GM12892 (cell line): Measurements from ENCODE around the gene APBB2.

ENCODE experiments used
- POLR2A ChIP-seq: IDR thresholded peaks from 2 replicates; pipeline ENCODE4 v1.6.1; 2011; ENCODE audit warnings: low read depth, low read length, control low read depth
- POLR2AphosphoS5 ChIP-seq: IDR thresholded peaks from 2 replicates; pipeline ENCODE4 v1.6.1; 2011; ENCODE audit warnings: low read depth, low read length, control low read depth
- TAF1 ChIP-seq: IDR thresholded peaks from 2 replicates; pipeline ENCODE4 v1.6.1; 2011; ENCODE audit warnings: low read depth, mild to moderate bottlenecking, control low read depth, low read length, borderline replicate concordance

GRCh38 chr4:41141900-41142299 is 72.4 kb downstream of the APBB2 start:
- TF ChIP-seq POLR2AphosphoS5, result no peak
- TF ChIP-seq POLR2A, result no peak
- no peak for TF ChIP-seq TAF1
